Measurements from ENCODE around the gene ARMC7. TPM values are rescaled to one million over a fixed set of nuclear protein-coding genes. Genes with fewer than 3 reads are reported as not detected.

The ARMC7 gene
- total RNA-seq, 3 donors from 2014 or later (not counting 1 experiment from before 2014, with no cell fraction given) = 9.3 to 18.6 (median 11.3) TPM

- Histone ChIP-seq H3K27me3 (ENCODE audit: control insufficient read depth, insufficient read depth, low read length) (no peaks in the 10 kb centered on the region), H3K36me3 (ENCODE audit: control insufficient read depth, insufficient read depth, low read length) (peaks cover 2% of the 10 kb centered on the region), H3K27ac (ENCODE audit: low read length) (peak overlapping the region; percentile 65), H3K4me1 (ENCODE audit: control insufficient read depth, insufficient read depth, low read length) (peaks cover 42% of the 10 kb centered on the region), H3K4me3 (ENCODE audit: low read length) (peak overlapping the region; percentile 93), H3K9me3 (ENCODE audit: control insufficient read depth, insufficient read depth, low read length) (no peaks in the 10 kb centered on the region)
- 27% methylated on average over 38 of the region's 40 CpGs for WGBS (ENCODE audit: insufficient coverage)
- intact Hi-C loops (cut with micrococcal nuclease) = loop anchor here (5.0 kb wide), 1 partner anchor 42 kb away; the partner anchor contains the start of gene JPT1
- TF ChIP-seq CTCF (IDR thresholded peaks at IDR 0.05) = no peak
- Mint-ChIP-seq H3K4me1 (peaks cover 36 to 40% of the 10 kb centered on the region in 2 donors), H3K27me3 (ENCODE audit: low read depth in 2 of 2) (no peaks in the 10 kb centered on the region), H3K4me3 (peak overlapping the region; percentile 88), H3K36me3 (no peaks in the 10 kb centered on the region), H3K27ac (peak overlapping the region; percentile 74 to 79), H3K9me3 (no peaks in the 10 kb centered on the region)
- ATAC-seq = no peak
- peak in 1 of 2 donors; percentile 49 for DNase-seq
These were observed 617 bp downstream of the ARMC7 start for GRCh38 chr17:75110234-75110937.

GRCh38 chr17:75111777-75112335, 2.1 kb downstream of the ARMC7 start:
- Mint-ChIP-seq H3K36me3 (no peaks in the 10 kb centered on the region), H3K9me3 (no peaks in the 10 kb centered on the region), H3K4me1 (peaks cover 36 to 40% of the 10 kb centered on the region in 2 donors), H3K27ac (peak overlapping the region; percentile 5 to 19), H3K27me3 (ENCODE audit: low read depth in 2 of 2) (no peaks in the 10 kb centered on the region), H3K4me3 (peak overlapping the region; percentile 55)
- H3K36me3 ChIP-seq (ENCODE audit: control insufficient read depth, insufficient read depth, low read length) = peaks cover 4% of the 10 kb centered on the region
- ATAC-seq (no peak), DNase-seq (no peak)
- no peak overlapping the region for H3K4me3 ChIP-seq (ENCODE audit: low read length)
- no peak for TF ChIP-seq CTCF (IDR thresholded peaks at IDR 0.05)
- 93% methylated on average over 7 of the region's 7 CpGs for WGBS (ENCODE audit: insufficient coverage)
- no peaks in the 10 kb centered on the region for H3K9me3 ChIP-seq (ENCODE audit: control insufficient read depth, insufficient read depth, low read length)
- intact Hi-C loops (cut with micrococcal nuclease) = loop anchor here (5.0 kb wide), 1 partner anchor 40 kb away; the partner anchor contains the start of gene JPT1
- peaks cover 44% of the 10 kb centered on the region for H3K4me1 ChIP-seq (ENCODE audit: control insufficient read depth, insufficient read depth, low read length)
- H3K27me3 ChIP-seq (ENCODE audit: control insufficient read depth, insufficient read depth, low read length) = no peaks in the 10 kb centered on the region
- H3K27ac ChIP-seq (ENCODE audit: low read length) = no peak overlapping the region

- Mint-ChIP-seq H3K27me3 (ENCODE audit: low read depth in 2 of 2) (no peaks in the 10 kb centered on the region), H3K36me3 (no peaks in the 10 kb centered on the region), H3K27ac (peak overlapping the region; percentile 93 to 96), H3K4me1 (peaks cover 32 to 36% of the 10 kb centered on the region in 2 donors), H3K9me3 (no peaks in the 10 kb centered on the region), H3K4me3 (peak overlapping the region; percentile 90)
- intact Hi-C loops (cut with micrococcal nuclease) = loop anchor here (1.0 to 5.0 kb wide), 6 partner anchors 17 to 298 kb away; partner anchors contain the start of genes JPT1 and NT5C
- peak overlapping the region; percentile 44 for H3K4me3 ChIP-seq (ENCODE audit: low read length)
- peaks cover 42% of the 10 kb centered on the region for H3K4me1 ChIP-seq (ENCODE audit: control insufficient read depth, insufficient read depth, low read length)
- peak; percentile 83 to 97 for DNase-seq
- peak; percentile 76 to 89 (median 77) for ATAC-seq
- TF ChIP-seq CTCF (IDR thresholded peaks at IDR 0.05) = peak; percentile 92
- 5% methylated on average over 22 of the region's 22 CpGs for WGBS (ENCODE audit: insufficient coverage)
- peak overlapping the region; percentile 76 for H3K27ac ChIP-seq (ENCODE audit: low read length)
- H3K36me3 ChIP-seq (ENCODE audit: control insufficient read depth, insufficient read depth, low read length) = peaks cover 5% of the 10 kb centered on the region
- H3K27me3 ChIP-seq (ENCODE audit: control insufficient read depth, insufficient read depth, low read length) = no peaks in the 10 kb centered on the region
- H3K9me3 ChIP-seq (ENCODE audit: control insufficient read depth, insufficient read depth, low read length) = no peaks in the 10 kb centered on the region
These were observed 4.2 kb downstream of the ARMC7 start for GRCh38 chr17:75113798-75114551.
